ENCODE measurements around the gene SLC6A19. TPM values are rescaled to one million over a fixed set of nuclear protein-coding genes. Genes with fewer than 3 reads are reported as not detected.

SLC6A19 gene
- total RNA-seq, 2 experiments from 2014 or later = not detected

DNA sequence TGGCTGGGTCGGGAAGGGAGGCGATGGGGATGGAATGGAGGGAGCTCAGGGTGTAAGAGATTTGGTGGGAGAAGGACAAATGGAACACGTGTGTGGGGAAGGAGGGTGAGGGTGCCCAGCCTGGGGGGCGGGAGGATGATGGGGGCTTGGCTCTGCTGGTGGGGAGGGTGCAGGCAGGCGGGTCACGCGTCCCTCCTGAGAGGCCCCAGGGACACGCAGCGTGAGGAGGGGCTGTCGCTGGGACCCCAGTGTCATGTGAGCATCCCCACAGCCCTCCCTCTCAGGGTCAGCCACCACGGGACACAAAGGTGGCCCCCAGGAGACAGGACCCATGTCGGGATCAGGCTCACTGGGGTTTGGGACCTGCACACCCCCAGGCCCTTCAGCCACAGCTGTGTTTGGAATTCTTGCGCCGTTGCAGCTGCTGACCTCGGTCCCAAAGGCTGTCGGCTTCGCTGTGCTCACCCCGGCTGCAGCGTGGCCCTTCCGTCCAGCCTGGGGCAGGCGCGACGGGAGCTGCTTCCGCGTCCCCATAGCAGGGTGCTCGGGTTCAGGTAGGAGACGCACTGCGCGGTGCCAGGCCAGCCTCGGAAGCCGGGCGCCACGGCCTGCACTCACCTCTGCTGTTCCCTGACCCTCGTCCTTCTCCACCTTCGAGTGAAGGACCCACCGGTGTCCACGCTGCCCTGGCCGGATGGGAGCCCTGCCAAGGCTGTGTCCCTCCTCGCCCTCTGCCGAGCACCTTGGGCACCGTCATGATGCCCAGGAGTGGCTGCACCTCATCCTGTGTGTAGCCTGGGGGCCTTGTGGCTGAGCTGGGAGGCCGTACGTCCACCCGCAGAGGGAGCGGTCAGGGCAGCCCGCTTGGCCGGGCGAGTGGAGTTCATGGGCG lies 5.4 kb downstream of the SLC6A19 start:
- H3K36me3 Mint-ChIP-seq (ENCODE audit: low read depth) = no peaks in the 10 kb centered on the region
- peaks cover 2% of the 10 kb centered on the region for H3K27me3 Mint-ChIP-seq
- DNase-seq = no peak
- ChIA-PET CTCF (no interaction called here), POLR2A (no interaction called here)
- no peaks in the 10 kb centered on the region for H3K9me3 Mint-ChIP-seq
- H3K4me1 Mint-ChIP-seq = no peaks in the 10 kb centered on the region
- no peak overlapping the region for H3K4me3 Mint-ChIP-seq
- H3K27ac Mint-ChIP-seq = no peak overlapping the region

- Mint-ChIP-seq H3K4me3 (no peak overlapping the region), H3K27me3 (peaks cover 2% of the 10 kb centered on the region), H3K9me3 (peaks cover 5% of the 10 kb centered on the region), H3K36me3 (ENCODE audit: low read depth) (no peaks in the 10 kb centered on the region), H3K4me1 (no peaks in the 10 kb centered on the region), H3K27ac (no peak overlapping the region)
- POLR2A ChIA-PET = no interaction called here
- CTCF ChIA-PET = no interaction called here
- no peak for DNase-seq
Measured at GRCh38 chr5:1207555-1207954, 6.2 kb downstream of the SLC6A19 start.

- DNase-seq = no peak
- Mint-ChIP-seq H3K4me3 (no peak overlapping the region), H3K27ac (no peak overlapping the region), H3K4me1 (no peaks in the 10 kb centered on the region), H3K27me3 (peaks cover 2% of the 10 kb centered on the region), H3K36me3 (ENCODE audit: low read depth) (no peaks in the 10 kb centered on the region), H3K9me3 (peaks cover 6% of the 10 kb centered on the region)
- ChIA-PET POLR2A (no interaction called here), CTCF (no interaction called here)
Measured at GRCh38 chr5:1208221-1208742, 6.9 kb downstream of the SLC6A19 start.

GRCh38 chr5:1208743-1209488 lies 7.5 kb downstream of the SLC6A19 start:
- no peaks in the 10 kb centered on the region for H3K4me1 Mint-ChIP-seq
- POLR2A ChIA-PET = no interaction called here
- no peak for DNase-seq
- H3K36me3 Mint-ChIP-seq (ENCODE audit: low read depth) = no peaks in the 10 kb centered on the region
- H3K4me3 Mint-ChIP-seq = no peak overlapping the region
- peaks cover 6% of the 10 kb centered on the region for H3K9me3 Mint-ChIP-seq
- H3K27me3 Mint-ChIP-seq = peaks cover 2% of the 10 kb centered on the region
- CTCF ChIA-PET = no interaction called here
- H3K27ac Mint-ChIP-seq = no peak overlapping the region

GRCh38 chr5:1209489-1209852 lies 8.1 kb downstream of the SLC6A19 start:
- no peak overlapping the region for H3K27ac Mint-ChIP-seq
- DNase-seq = no peak
- no peaks in the 10 kb centered on the region for H3K36me3 Mint-ChIP-seq (ENCODE audit: low read depth)
- no peak overlapping the region for H3K4me3 Mint-ChIP-seq
- no peaks in the 10 kb centered on the region for H3K4me1 Mint-ChIP-seq
- peaks cover 6% of the 10 kb centered on the region for H3K9me3 Mint-ChIP-seq
- ChIA-PET CTCF (no interaction called here), POLR2A (no interaction called here)
- H3K27me3 Mint-ChIP-seq = peaks cover 2% of the 10 kb centered on the region

GRCh38 chr5:1209896-1210776 lies 8.7 kb downstream of the SLC6A19 start:
- POLR2A ChIA-PET = no interaction called here
- DNase-seq = no peak
- H3K27me3 Mint-ChIP-seq = peaks cover 2% of the 10 kb centered on the region
- no peak overlapping the region for H3K27ac Mint-ChIP-seq
- H3K36me3 Mint-ChIP-seq (ENCODE audit: low read depth) = no peaks in the 10 kb centered on the region
- CTCF ChIA-PET = no interaction called here
- no peaks in the 10 kb centered on the region for H3K4me1 Mint-ChIP-seq
- no peak overlapping the region for H3K4me3 Mint-ChIP-seq
- peaks cover 6% of the 10 kb centered on the region for H3K9me3 Mint-ChIP-seq

DNA sequence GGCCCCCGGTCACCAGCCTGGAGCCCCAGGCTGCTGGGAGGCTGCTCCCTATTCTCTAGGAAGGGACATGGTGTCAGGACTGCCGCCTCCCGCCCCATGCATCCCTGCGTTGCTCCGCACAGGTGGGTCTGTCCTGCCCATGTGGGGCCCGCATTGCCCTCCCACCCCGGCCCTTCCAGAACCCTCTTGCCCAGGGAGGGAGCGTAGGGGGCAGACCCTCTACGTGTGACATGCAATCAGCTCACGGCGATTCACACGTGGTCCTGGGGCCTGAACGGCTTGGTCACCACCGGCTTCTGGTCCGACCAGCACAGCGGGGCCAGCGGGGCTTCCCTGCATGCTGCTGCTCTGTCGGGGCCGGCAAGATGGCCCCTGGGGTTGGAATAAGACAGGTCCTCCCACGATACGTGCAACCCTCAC lies 9.4 kb downstream of the SLC6A19 start:
- Mint-ChIP-seq H3K4me1 (no peaks in the 10 kb centered on the region), H3K27ac (no peak overlapping the region), H3K27me3 (no peaks in the 10 kb centered on the region), H3K9me3 (peaks cover 6% of the 10 kb centered on the region), H3K4me3 (no peak overlapping the region), H3K36me3 (ENCODE audit: low read depth) (no peaks in the 10 kb centered on the region)
- ChIA-PET CTCF (no interaction called here), POLR2A (no interaction called here)
- no peak for DNase-seq

DNA sequence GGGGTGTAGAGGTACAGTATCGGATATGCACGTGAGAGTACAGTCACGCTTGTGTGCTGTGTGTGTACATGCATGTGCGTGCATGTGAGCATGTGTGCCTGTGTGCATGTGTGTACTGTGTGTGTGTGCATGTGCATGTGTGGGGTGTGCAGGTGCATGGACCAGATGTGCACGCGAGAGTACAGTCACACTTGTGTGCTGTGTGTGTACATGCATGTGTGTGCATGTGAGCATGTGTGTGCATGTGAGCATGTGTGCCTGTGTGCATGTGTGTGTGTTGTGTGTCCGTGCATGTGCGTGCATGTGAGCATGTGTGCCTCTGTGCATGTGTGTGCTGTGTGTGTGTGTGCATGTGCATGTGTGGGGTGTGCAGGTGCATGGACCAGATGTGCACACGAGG lies 10.3 kb downstream of the SLC6A19 start:
- ChIA-PET CTCF (no interaction called here), POLR2A (no interaction called here)
- H3K36me3 Mint-ChIP-seq (ENCODE audit: low read depth) = no peaks in the 10 kb centered on the region
- no peaks in the 10 kb centered on the region for H3K4me1 Mint-ChIP-seq
- H3K27ac Mint-ChIP-seq = no peak overlapping the region
- H3K4me3 Mint-ChIP-seq = no peak overlapping the region
- no peak for DNase-seq
- H3K9me3 Mint-ChIP-seq = peaks cover 6% of the 10 kb centered on the region
- H3K27me3 Mint-ChIP-seq = no peaks in the 10 kb centered on the region

DNA sequence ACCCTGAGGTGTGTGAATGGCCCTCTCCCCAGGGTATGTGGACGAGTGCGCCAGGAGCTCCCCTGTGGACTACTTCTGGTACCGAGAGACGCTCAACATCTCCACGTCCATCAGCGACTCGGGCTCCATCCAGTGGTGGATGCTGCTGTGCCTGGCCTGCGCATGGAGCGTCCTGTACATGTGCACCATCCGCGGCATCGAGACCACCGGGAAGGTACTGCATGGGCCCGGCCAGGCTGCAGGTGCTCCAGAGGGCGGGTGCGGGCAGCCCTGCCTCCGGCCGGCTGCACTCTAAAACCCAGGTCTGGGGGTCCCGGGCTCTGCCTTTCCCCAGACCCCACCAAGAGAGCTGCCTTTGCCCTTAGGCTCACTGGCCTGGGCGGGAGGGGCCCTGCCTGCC lies 10.9 kb downstream of the SLC6A19 start:
- Mint-ChIP-seq H3K27me3 (no peaks in the 10 kb centered on the region), H3K9me3 (peaks cover 6% of the 10 kb centered on the region), H3K36me3 (ENCODE audit: low read depth) (no peaks in the 10 kb centered on the region), H3K4me1 (no peaks in the 10 kb centered on the region), H3K4me3 (no peak overlapping the region), H3K27ac (no peak overlapping the region)
- POLR2A ChIA-PET = no interaction called here
- CTCF ChIA-PET = no interaction called here
- no peak for DNase-seq

GRCh38 chr5:1212881-1213280 lies 11.5 kb downstream of the SLC6A19 start:
- H3K9me3 Mint-ChIP-seq = peaks cover 6% of the 10 kb centered on the region
- no peaks in the 10 kb centered on the region for H3K36me3 Mint-ChIP-seq (ENCODE audit: low read depth)
- CTCF ChIA-PET = no interaction called here
- POLR2A ChIA-PET = no interaction called here
- no peak for DNase-seq
- no peak overlapping the region for H3K27ac Mint-ChIP-seq
- peaks cover under 1% of the 10 kb centered on the region for H3K27me3 Mint-ChIP-seq
- H3K4me1 Mint-ChIP-seq = no peaks in the 10 kb centered on the region
- H3K4me3 Mint-ChIP-seq = no peak overlapping the region

GRCh38 chr5:1213508-1214162 lies 12.2 kb downstream of the SLC6A19 start:
- POLR2A ChIA-PET = no interaction called here
- Mint-ChIP-seq H3K4me1 (no peaks in the 10 kb centered on the region), H3K9me3 (peaks cover 6% of the 10 kb centered on the region), H3K27me3 (peaks cover 2% of the 10 kb centered on the region), H3K36me3 (ENCODE audit: low read depth) (no peaks in the 10 kb centered on the region), H3K4me3 (no peak overlapping the region), H3K27ac (no peak overlapping the region)
- DNase-seq = no peak
- CTCF ChIA-PET = no interaction called here

DNA sequence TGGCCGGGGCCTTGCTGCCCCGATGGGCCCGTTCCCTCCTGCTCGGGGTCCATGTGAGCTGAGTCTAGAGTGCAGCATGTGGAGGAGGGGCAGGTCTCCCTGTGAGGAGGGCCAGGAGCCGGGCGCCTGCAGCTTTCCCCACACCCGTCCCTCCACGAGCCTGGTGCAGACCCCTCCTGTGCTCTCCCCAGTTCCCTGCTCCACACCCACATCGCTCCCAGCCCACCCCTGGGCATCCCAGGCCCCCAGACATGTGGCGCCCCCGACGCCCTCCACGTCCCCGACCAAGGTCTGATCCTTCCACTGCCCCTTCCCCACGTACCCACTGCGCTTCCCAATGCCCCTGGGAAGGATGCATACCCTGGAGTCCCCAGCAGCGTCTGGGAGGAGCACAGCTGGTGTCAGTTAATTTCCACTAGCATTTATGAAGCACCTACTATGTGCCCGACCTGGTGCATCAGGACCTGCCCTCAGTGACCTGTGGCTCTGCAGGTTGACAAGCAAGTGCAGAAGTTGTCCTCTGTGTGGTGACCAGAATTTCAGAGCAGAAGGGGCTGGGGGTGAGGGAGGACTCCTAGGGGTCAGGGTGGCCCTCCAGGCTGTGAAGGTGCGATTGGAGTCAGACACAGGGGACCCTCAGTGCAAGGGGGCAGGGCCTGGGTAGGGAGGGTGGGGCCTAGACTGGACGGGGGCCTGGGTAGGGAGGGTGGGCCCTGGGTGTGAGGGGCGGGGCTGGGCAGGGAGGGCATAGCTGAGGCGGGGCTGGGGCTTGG lies 13.0 kb downstream of the SLC6A19 start:
- CTCF ChIA-PET = interaction anchor here (0.6 kb wide), 1 partner anchor 19 kb away, joined by 3 read pairs; no protein-coding TSS in a partner anchor
- DNase-seq = no peak
- Mint-ChIP-seq H3K9me3 (peaks cover 6% of the 10 kb centered on the region), H3K27ac (no peak overlapping the region), H3K4me3 (no peak overlapping the region), H3K4me1 (no peaks in the 10 kb centered on the region), H3K27me3 (peaks cover 2% of the 10 kb centered on the region), H3K36me3 (ENCODE audit: low read depth) (no peaks in the 10 kb centered on the region)
- POLR2A ChIA-PET = no interaction called here

Measured in activated CD4-positive, alpha-beta T cell treated with anti-CD3 and anti-CD28 coated beads, Interleukin-2, amount 10 ng/mL, durations not matched to agents 7 days and 5 days (primary cell).